Sigmoid colon (tissue), 4 donors: ENCODE results near the gene HRH1.

Source experiments
- EP300 ChIP-seq, 4 donors: sonication (generic); formaldehyde crosslinking; IDR thresholded peaks; one replicate each; pipeline ENCODE4 v1.6.1; 2017; ENCODE audit warnings: antibody characterized with exemption in 4 of 4
- POLR2A ChIP-seq, 2 donors: fragments of 450-650 bp; IDR thresholded peaks; one replicate each; pipeline ENCODE4 v1.6.1; 2016; ENCODE audit warnings: antibody characterized with exemption in 2 of 2, mild to moderate bottlenecking in 2 of 2, moderate library complexity in 2 of 2
- POLR2AphosphoS5 ChIP-seq, 4 donors: sonication (generic); formaldehyde crosslinking; IDR thresholded peaks; one replicate each; pipeline ENCODE4 v1.6.1; 2017; ENCODE audit warnings: antibody characterized with exemption in 4 of 4
- TF ChIP-seq, protein P1 (sequence below), 4 experiments: fragments of 450-650 bp in 3 of 4; fragments of 200-600 bp in 1 of 4; IDR thresholded peaks; one replicate each; pipeline ENCODE4 v1.5.1; 2016 to 2019; ENCODE audit warnings: antibody characterized with exemption in 4 of 4, mild to moderate bottlenecking in 3 of 4, moderate library complexity in 2 of 4

GRCh38 chr3:11161666-11162065, 7.4 kb downstream of the HRH1 start:
- TF ChIP-seq, protein P1, sequence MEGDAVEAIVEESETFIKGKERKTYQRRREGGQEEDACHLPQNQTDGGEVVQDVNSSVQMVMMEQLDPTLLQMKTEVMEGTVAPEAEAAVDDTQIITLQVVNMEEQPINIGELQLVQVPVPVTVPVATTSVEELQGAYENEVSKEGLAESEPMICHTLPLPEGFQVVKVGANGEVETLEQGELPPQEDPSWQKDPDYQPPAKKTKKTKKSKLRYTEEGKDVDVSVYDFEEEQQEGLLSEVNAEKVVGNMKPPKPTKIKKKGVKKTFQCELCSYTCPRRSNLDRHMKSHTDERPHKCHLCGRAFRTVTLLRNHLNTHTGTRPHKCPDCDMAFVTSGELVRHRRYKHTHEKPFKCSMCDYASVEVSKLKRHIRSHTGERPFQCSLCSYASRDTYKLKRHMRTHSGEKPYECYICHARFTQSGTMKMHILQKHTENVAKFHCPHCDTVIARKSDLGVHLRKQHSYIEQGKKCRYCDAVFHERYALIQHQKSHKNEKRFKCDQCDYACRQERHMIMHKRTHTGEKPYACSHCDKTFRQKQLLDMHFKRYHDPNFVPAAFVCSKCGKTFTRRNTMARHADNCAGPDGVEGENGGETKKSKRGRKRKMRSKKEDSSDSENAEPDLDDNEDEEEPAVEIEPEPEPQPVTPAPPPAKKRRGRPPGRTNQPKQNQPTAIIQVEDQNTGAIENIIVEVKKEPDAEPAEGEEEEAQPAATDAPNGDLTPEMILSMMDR (IDR thresholded peaks at IDR 0.05): no peak
- TF ChIP-seq POLR2A (IDR thresholded peaks at IDR 0.05): no peak
- no peak for TF ChIP-seq POLR2AphosphoS5 (IDR thresholded peaks at IDR 0.05)
- TF ChIP-seq EP300 (IDR thresholded peaks at IDR 0.05): no peak
